Hepatic stellate cell (primary cell): ENCODE measurements around the gene FBXL19.

ENCODE experiments used
- DNase-seq: peaks from one replicate; pipeline ENCODE4 v3.0.0; 2011; ENCODE audit warnings: low spot score

FBXL19 gene

GRCh38 chr16:30944352-30944751 is 21.0 kb downstream of the FBXL19 start:
- DNase-seq, result no peak

- no peak for DNase-seq
Observed at GRCh38 chr16:30946671-30947540, 23.5 kb downstream of the FBXL19 start.

GRCh38 chr16:30947541-30947858 is 24.1 kb downstream of the FBXL19 start:
- no peak for DNase-seq

- DNase-seq, result peak; percentile 96
Observed at GRCh38 chr16:30947859-30948666, 24.7 kb downstream of the FBXL19 start.

GRCh38 chr16:30948667-30949649 is 25.6 kb downstream of the FBXL19 start, which contains the start of gene ORAI3:
ORAI3 (plus strand) TSS chr16:30949068; CDS start chr16:30949290, 222 bp downstream.
- peak; percentile 74 for DNase-seq

GRCh38 chr16:30949650-30950515 is 26.5 kb downstream of the FBXL19 start:
- DNase-seq, result peak; percentile 68

- DNase-seq, result no peak
Observed at GRCh38 chr16:30950516-30951065, 27.2 kb downstream of the FBXL19 start.

- DNase-seq, result no peak
Observed at GRCh38 chr16:30951193-30951592, 27.8 kb downstream of the FBXL19 start.

GRCh38 chr16:30951750-30952149 is 28.4 kb downstream of the FBXL19 start:
- DNase-seq, result no peak

GRCh38 chr16:30953111-30953510 is 29.7 kb downstream of the FBXL19 start:
- DNase-seq, result no peak

GRCh38 chr16:30953511-30954124 is 30.2 kb downstream of the FBXL19 start:
- DNase-seq, result peak; percentile 50

GRCh38 chr16:30954993-30955392 is 31.6 kb downstream of the FBXL19 start:
- DNase-seq, result no peak

- DNase-seq, result peak; percentile 89
Observed at GRCh38 chr16:30956601-30957455, 33.5 kb downstream of the FBXL19 start.

GRCh38 chr16:30957456-30958174 is 34.2 kb downstream of the FBXL19 start, which contains the start of gene SETD1A:
SETD1A (plus strand) TSS chr16:30957754; CDS start chr16:30958732, 978 bp downstream.
- DNase-seq, result peak; percentile 97

GRCh38 chr16:30958175-30959079 is 35.1 kb downstream of the FBXL19 start:
- peak; percentile 88 for DNase-seq

- no peak for DNase-seq
Observed at GRCh38 chr16:30961384-30961783, 38.0 kb downstream of the FBXL19 start.

GRCh38 chr16:30963925-30964511 is 40.6 kb downstream of the FBXL19 start:
- no peak for DNase-seq
